ENCODE measurements around the gene RASD1.

Gene RASD1

GRCh38 chr17:17514361-17514992 is 18.3 kb upstream of the RASD1 start:
- H3K36me3 ChIP-seq (ENCODE audit: insufficient read depth, low read depth, low read length) = no peaks in the 10 kb centered on the region
- H3K4me1 ChIP-seq (ENCODE audit: insufficient read depth, low read length) = peaks cover 8% of the 10 kb centered on the region; the same call in 1 of the 2 replicates
- H3K27ac ChIP-seq (ENCODE audit: low read length) = no peak overlapping the region
- no peak overlapping the region for H3K4me3 ChIP-seq (ENCODE audit: low read length)
- H3K9me3 ChIP-seq (ENCODE audit: insufficient read depth, low read depth, low read length) = no peaks in the 10 kb centered on the region
- H3K9ac ChIP-seq (ENCODE audit: low read depth, low read length) = no peak overlapping the region
- no peaks in the 10 kb centered on the region for H3K27me3 ChIP-seq (ENCODE audit: insufficient read depth, low read length)

GRCh38 chr17:17513626-17514025 is 17.4 kb upstream of the RASD1 start:
- Histone ChIP-seq H3K36me3 (ENCODE audit: insufficient read depth, low read depth, low read length) (no peaks in the 10 kb centered on the region), H3K4me1 (ENCODE audit: insufficient read depth, low read length) (peaks cover 8% of the 10 kb centered on the region; the same call in 1 of the 2 replicates)

DNA sequence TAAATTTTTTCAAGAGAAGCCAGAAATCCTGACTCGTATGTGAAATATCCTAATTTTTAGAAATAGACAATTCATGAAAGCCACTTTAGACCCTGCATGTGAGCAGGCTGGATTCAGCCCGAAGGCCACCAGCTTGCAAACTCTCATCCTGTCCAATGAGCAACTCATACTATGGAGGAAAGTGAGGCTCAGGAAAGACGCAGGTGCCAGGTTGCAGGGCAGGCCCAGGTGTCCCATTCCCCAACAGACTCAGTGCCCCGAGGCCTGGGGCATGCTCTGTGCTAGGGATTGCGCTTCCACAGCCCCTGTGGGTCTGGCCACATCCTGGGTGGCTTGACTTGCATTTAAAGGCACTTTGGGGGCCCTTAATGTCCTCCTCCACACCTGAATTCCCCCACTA is 16.7 kb upstream of the RASD1 start:
- peaks cover 8% of the 10 kb centered on the region; the same call in 1 of the 2 replicates for H3K4me1 ChIP-seq (ENCODE audit: insufficient read depth, low read length)
- H3K9ac ChIP-seq (ENCODE audit: low read depth, low read length) = no peak overlapping the region
- no peaks in the 10 kb centered on the region for H3K36me3 ChIP-seq (ENCODE audit: insufficient read depth, low read depth, low read length)
- H3K27ac ChIP-seq (ENCODE audit: low read length) = no peak overlapping the region
- H3K9me3 ChIP-seq (ENCODE audit: insufficient read depth, low read depth, low read length) = no peaks in the 10 kb centered on the region
- H3K4me3 ChIP-seq (ENCODE audit: low read length) = no peak overlapping the region
- H3K27me3 ChIP-seq (ENCODE audit: insufficient read depth, low read length) = no peaks in the 10 kb centered on the region

More at GRCh38 chr17:17513626-17514025, 17.4 kb upstream of the RASD1 start:
- Histone ChIP-seq H3K9me3 (ENCODE audit: insufficient read depth, low read depth, low read length) (no peaks in the 10 kb centered on the region), H3K27ac (ENCODE audit: low read length) (no peak overlapping the region), H3K4me3 (ENCODE audit: low read length) (no peak overlapping the region), H3K27me3 (ENCODE audit: insufficient read depth, low read length) (no peaks in the 10 kb centered on the region), H3K9ac (ENCODE audit: low read depth, low read length) (no peak overlapping the region)

DNA sequence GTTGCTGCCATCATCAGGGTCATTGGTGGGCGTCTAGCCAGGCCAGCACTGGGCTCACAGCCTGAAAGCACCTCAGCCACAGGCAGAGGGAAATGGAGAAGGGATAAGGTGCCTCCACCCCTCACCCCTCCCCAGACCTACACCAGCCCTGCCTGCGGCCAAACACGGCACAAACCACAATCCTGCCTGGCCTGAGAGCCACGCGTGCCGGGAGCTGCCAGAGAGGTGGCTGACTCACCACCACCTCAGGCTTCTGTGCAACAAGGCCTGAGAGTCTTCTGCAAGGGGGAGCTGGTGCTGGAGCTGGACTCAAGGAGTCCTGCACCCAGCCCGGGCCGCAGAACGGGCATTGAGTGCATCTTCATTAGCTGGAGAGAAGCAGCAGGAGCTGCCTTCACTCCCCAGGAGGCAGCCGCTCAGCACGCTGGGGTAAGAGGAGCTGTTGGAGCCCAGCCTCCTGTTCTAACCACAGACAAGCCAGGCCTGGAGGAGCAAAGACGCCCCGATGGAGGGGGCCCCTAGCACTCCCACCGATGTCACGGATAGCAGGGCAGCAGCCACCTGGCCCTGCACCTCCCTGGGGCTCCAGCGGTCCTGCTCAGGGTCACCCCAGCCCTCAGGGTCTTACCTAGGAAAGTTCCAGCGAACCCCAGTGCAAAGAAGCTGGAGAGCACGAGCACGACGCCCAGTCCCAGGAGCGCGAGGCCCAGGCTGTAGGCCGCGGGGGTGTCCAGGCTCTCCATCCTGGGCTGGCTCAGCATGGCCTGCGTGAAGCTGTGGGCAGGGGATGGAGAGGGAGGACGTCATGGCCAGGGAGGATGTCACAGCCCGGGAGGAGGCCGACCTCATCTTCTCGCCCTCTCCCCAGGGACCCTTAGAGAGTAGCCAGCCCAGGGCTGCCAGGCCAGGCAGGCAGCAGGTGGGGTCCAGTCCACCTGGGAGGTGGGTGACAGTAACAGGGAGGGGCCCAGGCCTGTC is 16.0 kb upstream of the RASD1 start:
- Histone ChIP-seq H3K9ac (ENCODE audit: low read depth, low read length) (no peak overlapping the region), H3K36me3 (ENCODE audit: insufficient read depth, low read depth, low read length) (no peaks in the 10 kb centered on the region), H3K9me3 (ENCODE audit: insufficient read depth, low read depth, low read length) (no peaks in the 10 kb centered on the region), H3K27me3 (ENCODE audit: insufficient read depth, low read length) (no peaks in the 10 kb centered on the region), H3K4me3 (ENCODE audit: low read length) (no peak overlapping the region), H3K27ac (ENCODE audit: low read length) (no peak overlapping the region), H3K4me1 (ENCODE audit: insufficient read depth, low read length) (peaks cover 8% of the 10 kb centered on the region; the same call in 1 of the 2 replicates)

GRCh38 chr17:17511293-17511741 is 15.1 kb upstream of the RASD1 start:
- Histone ChIP-seq H3K36me3 (ENCODE audit: insufficient read depth, low read depth, low read length) (no peaks in the 10 kb centered on the region), H3K9me3 (ENCODE audit: insufficient read depth, low read depth, low read length) (no peaks in the 10 kb centered on the region), H3K9ac (ENCODE audit: low read depth, low read length) (no peak overlapping the region), H3K4me1 (ENCODE audit: insufficient read depth, low read length) (peaks cover 8% of the 10 kb centered on the region; the same call in 1 of the 2 replicates), H3K27ac (ENCODE audit: low read length) (no peak overlapping the region), H3K4me3 (ENCODE audit: low read length) (no peak overlapping the region), H3K27me3 (ENCODE audit: insufficient read depth, low read length) (no peaks in the 10 kb centered on the region)

DNA sequence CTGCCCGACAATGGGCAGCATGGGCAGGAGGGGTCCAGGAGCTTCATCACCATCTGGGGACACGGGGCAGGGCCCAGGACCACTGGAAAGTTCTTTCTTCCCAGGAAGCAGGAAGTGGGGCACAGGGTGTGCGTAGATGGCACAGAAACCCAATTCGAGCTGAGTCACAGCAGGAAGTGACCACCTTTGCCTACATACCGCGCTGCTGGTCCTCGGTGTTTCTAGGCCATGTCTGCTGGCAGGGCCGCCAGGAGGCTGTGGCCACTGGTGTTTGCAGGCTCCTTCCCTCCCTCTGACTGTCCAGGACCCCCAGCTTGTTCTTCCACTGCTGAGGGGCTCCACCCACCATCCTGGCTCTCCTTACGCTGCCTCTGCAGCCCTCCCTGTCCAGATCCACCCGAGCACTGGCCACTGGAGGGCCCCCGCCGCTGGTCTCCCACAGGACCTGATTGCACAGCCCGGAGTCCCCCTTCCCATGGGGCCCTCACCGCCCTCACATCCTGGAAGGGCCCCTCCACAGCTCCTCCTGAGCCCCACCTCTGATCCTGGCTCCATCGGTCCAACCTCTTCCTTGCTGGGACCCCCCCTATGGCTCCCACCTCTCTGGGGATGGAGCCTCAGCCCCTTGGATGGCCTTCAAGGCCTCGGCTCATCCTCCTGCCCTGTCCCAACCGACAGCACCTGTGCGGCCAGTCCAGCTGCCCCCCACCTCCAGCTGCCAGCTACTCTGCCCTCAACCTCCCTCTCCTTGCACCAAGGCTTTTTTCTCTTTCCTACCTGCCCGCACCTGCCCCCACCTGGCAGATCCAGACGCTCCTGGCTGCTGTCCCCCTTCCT is 14.5 kb upstream of the RASD1 start:
- H3K4me1 ChIP-seq (ENCODE audit: insufficient read depth, low read length) = peaks cover 5% of the 10 kb centered on the region; the same call in 1 of the 2 replicates
- H3K27ac ChIP-seq (ENCODE audit: low read length) = no peak overlapping the region
- H3K36me3 ChIP-seq (ENCODE audit: insufficient read depth, low read depth, low read length) = no peaks in the 10 kb centered on the region
- no peaks in the 10 kb centered on the region for H3K27me3 ChIP-seq (ENCODE audit: insufficient read depth, low read length)
- H3K9ac ChIP-seq (ENCODE audit: low read depth, low read length) = no peak overlapping the region
- H3K4me3 ChIP-seq (ENCODE audit: low read length) = no peak overlapping the region
- H3K9me3 ChIP-seq (ENCODE audit: insufficient read depth, low read depth, low read length) = no peaks in the 10 kb centered on the region

DNA sequence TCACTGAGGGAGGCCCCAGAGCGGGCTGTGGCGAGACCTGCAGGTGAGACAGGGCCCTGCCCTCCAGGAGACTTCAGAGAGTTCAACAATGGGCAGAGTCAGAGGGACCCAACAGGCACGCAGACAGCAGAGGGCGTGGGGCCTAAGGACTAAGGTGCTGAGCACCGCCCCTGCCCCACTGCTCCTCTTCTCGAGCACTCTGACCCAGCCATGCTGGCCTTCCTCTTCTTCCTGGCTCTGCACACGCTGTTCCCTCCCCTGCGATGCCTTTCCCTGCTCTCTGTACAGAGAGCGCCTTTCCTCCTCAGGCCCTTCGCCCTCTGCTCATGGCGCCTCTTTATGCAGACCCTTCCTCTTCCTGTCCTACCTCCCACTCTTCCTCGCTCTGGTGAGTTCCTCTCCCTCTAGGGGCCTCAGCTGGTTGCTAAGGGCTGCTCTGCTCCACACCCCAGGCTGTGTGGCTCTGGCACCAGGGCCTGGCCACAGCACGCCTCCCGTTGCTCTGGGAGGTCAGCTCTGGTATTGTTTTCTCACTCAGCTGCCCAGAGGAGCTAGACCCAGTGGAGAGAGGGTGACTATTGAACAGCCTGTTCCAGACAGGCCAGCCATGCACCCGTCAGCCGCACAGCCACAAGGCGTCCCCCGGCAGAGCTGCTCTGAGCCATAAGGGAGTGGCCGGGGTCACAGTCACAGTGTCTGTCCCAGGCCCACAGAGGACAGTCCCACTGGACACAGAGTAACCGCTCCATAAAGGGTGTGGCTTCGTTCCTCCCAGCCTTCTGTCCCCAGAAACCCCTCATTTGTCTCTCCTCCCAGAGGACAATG is 13.6 kb upstream of the RASD1 start:
- Histone ChIP-seq H3K27me3 (ENCODE audit: insufficient read depth, low read length) (no peaks in the 10 kb centered on the region), H3K4me1 (ENCODE audit: insufficient read depth, low read length) (no peaks in the 10 kb centered on the region; the same call in 1 of the 2 replicates), H3K9me3 (ENCODE audit: insufficient read depth, low read depth, low read length) (no peaks in the 10 kb centered on the region), H3K9ac (ENCODE audit: low read depth, low read length) (no peak overlapping the region), H3K27ac (ENCODE audit: low read length) (no peak overlapping the region), H3K36me3 (ENCODE audit: insufficient read depth, low read depth, low read length) (no peaks in the 10 kb centered on the region), H3K4me3 (ENCODE audit: low read length) (no peak overlapping the region)

GRCh38 chr17:17508646-17509591 is 12.7 kb upstream of the RASD1 start:
- no peaks in the 10 kb centered on the region for H3K4me1 ChIP-seq (ENCODE audit: insufficient read depth, low read length)
- no peaks in the 10 kb centered on the region for H3K27me3 ChIP-seq (ENCODE audit: insufficient read depth, low read length)
- no peaks in the 10 kb centered on the region for H3K9me3 ChIP-seq (ENCODE audit: insufficient read depth, low read depth, low read length)
- no peak overlapping the region for H3K4me3 ChIP-seq (ENCODE audit: low read length)
- H3K36me3 ChIP-seq (ENCODE audit: insufficient read depth, low read depth, low read length) = no peaks in the 10 kb centered on the region
- H3K27ac ChIP-seq (ENCODE audit: low read length) = no peak overlapping the region
- no peak overlapping the region for H3K9ac ChIP-seq (ENCODE audit: low read depth, low read length)

DNA sequence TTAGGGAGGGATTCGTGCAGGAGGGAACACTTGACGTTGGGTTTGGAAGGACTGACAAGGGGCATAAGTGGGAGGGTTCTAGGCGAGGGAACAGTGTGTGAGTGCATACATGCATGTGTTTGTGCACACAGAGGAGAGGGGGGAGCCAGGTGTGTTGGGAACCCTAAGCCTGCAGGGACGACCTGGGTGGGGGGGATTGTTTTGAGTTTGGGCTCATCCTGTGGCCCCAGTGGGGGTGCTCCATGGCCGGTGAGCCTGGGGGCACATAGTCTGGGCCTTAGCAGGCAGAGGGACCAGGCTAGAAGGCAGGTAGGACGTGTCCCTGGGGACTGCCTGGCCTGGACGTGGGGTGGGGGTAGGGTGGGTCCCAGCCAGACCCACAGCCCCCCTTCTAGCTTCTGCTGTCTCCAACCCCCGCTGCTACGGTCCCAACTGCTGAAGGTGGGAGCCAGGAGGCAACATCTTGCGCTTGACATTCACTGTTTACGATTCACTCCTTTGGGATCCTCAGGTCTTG is 11.9 kb upstream of the RASD1 start:
- Histone ChIP-seq H3K9me3 (ENCODE audit: insufficient read depth, low read depth, low read length) (no peaks in the 10 kb centered on the region), H3K9ac (ENCODE audit: low read depth, low read length) (no peak overlapping the region), H3K4me3 (ENCODE audit: low read length) (no peak overlapping the region)

DNA sequence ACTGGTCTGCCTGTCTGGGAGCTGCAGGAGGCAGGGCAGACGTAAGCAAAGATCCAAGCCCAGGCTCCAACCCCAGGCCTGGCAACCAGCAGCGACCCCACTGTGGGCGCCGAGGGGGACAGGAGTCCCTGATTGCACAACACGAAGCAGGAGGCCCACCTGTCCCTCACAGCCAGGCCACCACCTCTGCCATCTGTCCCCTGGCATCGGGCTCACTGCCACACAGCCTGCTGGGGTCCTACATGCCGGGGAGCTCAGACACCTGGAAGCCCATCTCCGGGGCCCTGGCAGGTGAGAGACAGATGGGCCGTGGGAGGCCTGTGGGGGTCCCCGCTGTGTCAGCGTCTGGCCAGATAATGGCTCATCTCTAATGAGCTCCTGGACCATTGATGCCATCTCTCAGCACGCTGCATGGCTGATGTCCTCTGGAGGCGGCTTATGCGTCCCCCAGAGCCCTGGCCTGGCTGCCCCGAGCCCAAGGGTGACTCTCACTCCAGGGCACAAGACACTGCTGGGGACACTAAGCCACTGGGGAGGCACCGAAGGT is 11.3 kb upstream of the RASD1 start:
- no peaks in the 10 kb centered on the region for H3K4me1 ChIP-seq (ENCODE audit: insufficient read depth, low read length)
- no peak overlapping the region for H3K4me3 ChIP-seq (ENCODE audit: low read length)
- H3K36me3 ChIP-seq (ENCODE audit: insufficient read depth, low read depth, low read length) = no peaks in the 10 kb centered on the region
- no peak overlapping the region for H3K9ac ChIP-seq (ENCODE audit: low read depth, low read length)
- no peaks in the 10 kb centered on the region for H3K27me3 ChIP-seq (ENCODE audit: insufficient read depth, low read length)
- no peak overlapping the region for H3K27ac ChIP-seq (ENCODE audit: low read length)
- no peaks in the 10 kb centered on the region for H3K9me3 ChIP-seq (ENCODE audit: insufficient read depth, low read depth, low read length)

More for the DNA sequence above, 11.9 kb upstream of the RASD1 start:
- H3K27ac ChIP-seq (ENCODE audit: low read length) = no peak overlapping the region
- no peaks in the 10 kb centered on the region for H3K36me3 ChIP-seq (ENCODE audit: insufficient read depth, low read depth, low read length)
- H3K27me3 ChIP-seq (ENCODE audit: insufficient read depth, low read length) = no peaks in the 10 kb centered on the region
- H3K4me1 ChIP-seq (ENCODE audit: insufficient read depth, low read length) = no peaks in the 10 kb centered on the region
